HepG2 (cell line): Measurements from ENCODE around the gene MEF2D.

ENCODE experiments used
- FOXA3 ChIP-seq: IDR thresholded peaks from 2 replicates; pipeline ENCODE4 v1.6.1; 2016; ENCODE audit warnings: missing genetic modification reagents, missing compliant biosample characterization
- KDM5A ChIP-seq: fragments of 200-600 bp; sonication (generic); IDR thresholded peaks from 2 replicates; pipeline ENCODE4 v1.7.0; 2018; ENCODE audit warnings: antibody characterized with exemption, mild to moderate bottlenecking, low read length, borderline replicate concordance
- POLR2A ChIP-seq, 2 experiments: IDR thresholded peaks; 2 replicates each; pipeline ENCODE4 v1.6.1; 2011; ENCODE audit warnings: low read depth in 2 of 2, low read length in 2 of 2, mild to moderate bottlenecking in 1 of 2, moderate library complexity in 1 of 2; ENCODE audit not compliant: insufficient read depth in 1 of 2
- YY1 ChIP-seq: IDR thresholded peaks from 2 replicates; pipeline ENCODE4 v1.6.1; 2011; ENCODE audit warnings: low read length, low read depth, moderate library complexity, mild to moderate bottlenecking; ENCODE audit not compliant: insufficient read depth, insufficient replicate concordance
- ZFP37 ChIP-seq: sonication (generic); formaldehyde crosslinking; IDR thresholded peaks from 2 replicates; pipeline ENCODE4 v1.4.0; 2020; ENCODE audit warnings: missing genetic modification reagents, borderline replicate concordance
- ZKSCAN8 ChIP-seq: IDR thresholded peaks from 2 replicates; pipeline ENCODE4 v1.6.1; 2016; ENCODE audit warnings: borderline replicate concordance, missing genetic modification reagents, missing compliant biosample characterization
- ZNF7 ChIP-seq: IDR thresholded peaks from 2 replicates; pipeline ENCODE4 v1.6.1; 2016; ENCODE audit warnings: missing biosample characterization, missing genetic modification reagents
- TF ChIP-seq, protein P1 (sequence below): sonication (generic); formaldehyde crosslinking; IDR thresholded peaks from 2 replicates; pipeline ENCODE4 v1.5.0; 2020; ENCODE audit warnings: mild to moderate bottlenecking, missing genetic modification reagents, moderate library complexity

DNA sequence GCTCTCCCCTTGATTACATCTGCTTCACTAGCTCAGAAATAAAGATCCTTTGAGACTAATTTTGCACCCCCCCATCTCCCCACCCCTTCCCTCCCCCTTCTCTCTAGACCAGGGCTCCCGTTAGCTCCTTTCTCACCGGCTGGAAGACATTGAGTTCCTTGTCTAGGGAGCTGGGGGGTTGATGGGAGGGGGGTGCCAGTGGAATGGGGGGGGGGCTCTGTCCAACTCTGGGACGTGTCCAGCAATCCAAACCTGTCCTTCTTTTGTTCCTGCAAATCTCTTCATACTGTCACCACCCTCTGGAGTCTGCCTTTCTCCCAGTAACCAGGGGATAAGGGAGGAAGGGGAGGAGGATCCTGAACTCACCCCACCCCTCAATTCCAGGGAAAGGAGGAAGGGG, 69.7 kb downstream of the MEF2D start:
- TF ChIP-seq YY1 (no peak), POLR2A (IDR thresholded peaks at IDR 0.05; ENCODE audit: insufficient read depth in 1 of 2, low read depth in 2 of 2, low read length in 2 of 2) (no peak), ZKSCAN8 (CRISPR knock-in tag) (no peak), ZNF7 (no peak), KDM5A (no peak), FOXA3 (CRISPR knock-in tag) (no peak), ZFP37 (CRISPR knock-in tag) (no peak)
- TF ChIP-seq, protein P1, sequence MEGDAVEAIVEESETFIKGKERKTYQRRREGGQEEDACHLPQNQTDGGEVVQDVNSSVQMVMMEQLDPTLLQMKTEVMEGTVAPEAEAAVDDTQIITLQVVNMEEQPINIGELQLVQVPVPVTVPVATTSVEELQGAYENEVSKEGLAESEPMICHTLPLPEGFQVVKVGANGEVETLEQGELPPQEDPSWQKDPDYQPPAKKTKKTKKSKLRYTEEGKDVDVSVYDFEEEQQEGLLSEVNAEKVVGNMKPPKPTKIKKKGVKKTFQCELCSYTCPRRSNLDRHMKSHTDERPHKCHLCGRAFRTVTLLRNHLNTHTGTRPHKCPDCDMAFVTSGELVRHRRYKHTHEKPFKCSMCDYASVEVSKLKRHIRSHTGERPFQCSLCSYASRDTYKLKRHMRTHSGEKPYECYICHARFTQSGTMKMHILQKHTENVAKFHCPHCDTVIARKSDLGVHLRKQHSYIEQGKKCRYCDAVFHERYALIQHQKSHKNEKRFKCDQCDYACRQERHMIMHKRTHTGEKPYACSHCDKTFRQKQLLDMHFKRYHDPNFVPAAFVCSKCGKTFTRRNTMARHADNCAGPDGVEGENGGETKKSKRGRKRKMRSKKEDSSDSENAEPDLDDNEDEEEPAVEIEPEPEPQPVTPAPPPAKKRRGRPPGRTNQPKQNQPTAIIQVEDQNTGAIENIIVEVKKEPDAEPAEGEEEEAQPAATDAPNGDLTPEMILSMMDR (CRISPR knock-in tag): no peak
